Hepatocyte (in vitro differentiated cells): Measurements from ENCODE around the gene GALNTL6. TPM values are rescaled to one million over a fixed set of nuclear protein-coding genes. Genes with fewer than 3 reads are reported as not detected.

Experiments
- DNase-seq: peaks from one replicate; pipeline ENCODE4 v3.0.0-alpha.2; 2016; ENCODE audit warnings: low spot score
- H2AFZ ChIP-seq: fragments of 200-600 bp; sonication (generic); 2 replicates; pipeline ENCODE4 v1.6.0; 2016; ENCODE audit warnings: antibody characterized with exemption, mild to moderate bottlenecking
- H3K27ac ChIP-seq: fragments of 200-600 bp; sonication (generic); 2 replicates; pipeline ENCODE4 v1.5.1; 2016; ENCODE audit warnings: mild to moderate bottlenecking
- H3K27me3 ChIP-seq: fragments of 200-600 bp; sonication (generic); 2 replicates; pipeline ENCODE4 v1.6.1; 2016
- H3K36me3 ChIP-seq: fragments of 200-600 bp; sonication (generic); replicated peaks from 2 replicates; pipeline ENCODE4 v1.5.1; 2016; ENCODE audit warnings: low read depth; ENCODE audit not compliant: insufficient read depth
- H3K4me1 ChIP-seq: fragments of 200-600 bp; sonication (generic); 2 replicates; pipeline ENCODE4 v1.5.1; 2016; ENCODE audit warnings: mild to moderate bottlenecking, moderate library complexity; ENCODE audit not compliant: insufficient read depth
- H3K4me2 ChIP-seq: fragments of 200-600 bp; sonication (generic); 2 replicates; pipeline ENCODE4 v1.6.0; 2016
- H3K4me3 ChIP-seq: fragments of 200-600 bp; sonication (generic); 2 replicates; pipeline ENCODE4 v1.5.1; 2016; ENCODE audit warnings: mild to moderate bottlenecking
- H3K79me2 ChIP-seq: fragments of 200-600 bp; sonication (generic); 2 replicates; pipeline ENCODE4 v1.6.0; 2017; ENCODE audit warnings: mild to moderate bottlenecking
- H3K9me2 ChIP-seq: fragments of 200-600 bp; sonication (generic); replicated peaks from 2 replicates; pipeline ENCODE4 v1.6.0; 2017; ENCODE audit warnings: mild to moderate bottlenecking; ENCODE audit not compliant: insufficient read depth
- H3K9me3 ChIP-seq: fragments of 200-600 bp; sonication (generic); 2 replicates; pipeline ENCODE4 v1.5.1; 2016; ENCODE audit warnings: low read depth, mild to moderate bottlenecking
- H4K20me1 ChIP-seq: fragments of 200-600 bp; sonication (generic); 2 replicates; pipeline ENCODE4 v1.6.0; 2016; ENCODE audit warnings: mild to moderate bottlenecking; ENCODE audit not compliant: insufficient read depth, poor library complexity, severe bottlenecking
- EZH2 ChIP-seq: fragments of 200-600 bp; sonication (generic); IDR thresholded peaks from 2 replicates; pipeline ENCODE4 v1.6.1; 2016; ENCODE audit warnings: antibody characterized with exemption, mild to moderate bottlenecking, borderline replicate concordance
- EZH2phosphoT487 ChIP-seq: fragments of 200-600 bp; sonication (generic); IDR thresholded peaks from one replicate; pipeline ENCODE4 v1.6.1; 2018; ENCODE audit warnings: antibody characterized with exemption, mild to moderate bottlenecking, low read depth, moderate library complexity; ENCODE audit not compliant: unreplicated experiment, severe bottlenecking
- WGBS: methylation state at CpG from one replicate; pipeline ENCODE4 v1.1.6; 2016; ENCODE audit warnings: low lambda C conversion rate; ENCODE audit errors: missing lambda C conversion rate; 5-methylcytosine and 5-hydroxymethylcytosine counted together
- polyA plus RNA-seq: library from polyadenylated mRNA; unstranded; fragments of >200 nt; fragmentation: Nextera tagmentation; extraction: Ambion mirVana; gene quantifications from 2 replicates; pipeline ENCODE4 v1.2.1, GENCODE V29; 2016
- total RNA-seq: library from RNA; depleted of rRNA; stranded (reverse); fragments of >200 nt; gene quantifications from 2 replicates; pipeline ENCODE4 v1.2.3, GENCODE V29; 2014
- TF ChIP-seq, protein P1 (sequence below): fragments of 200-600 bp; sonication (generic); IDR thresholded peaks from 2 replicates; pipeline ENCODE4 v1.5.1; 2016; ENCODE audit warnings: antibody characterized with exemption, mild to moderate bottlenecking; ENCODE audit not compliant: poor library complexity

GALNTL6 gene
- total and polyA plus RNA-seq, 2 experiments from 2014 or later, result 0.53 to 0.74 TPM

DNA sequence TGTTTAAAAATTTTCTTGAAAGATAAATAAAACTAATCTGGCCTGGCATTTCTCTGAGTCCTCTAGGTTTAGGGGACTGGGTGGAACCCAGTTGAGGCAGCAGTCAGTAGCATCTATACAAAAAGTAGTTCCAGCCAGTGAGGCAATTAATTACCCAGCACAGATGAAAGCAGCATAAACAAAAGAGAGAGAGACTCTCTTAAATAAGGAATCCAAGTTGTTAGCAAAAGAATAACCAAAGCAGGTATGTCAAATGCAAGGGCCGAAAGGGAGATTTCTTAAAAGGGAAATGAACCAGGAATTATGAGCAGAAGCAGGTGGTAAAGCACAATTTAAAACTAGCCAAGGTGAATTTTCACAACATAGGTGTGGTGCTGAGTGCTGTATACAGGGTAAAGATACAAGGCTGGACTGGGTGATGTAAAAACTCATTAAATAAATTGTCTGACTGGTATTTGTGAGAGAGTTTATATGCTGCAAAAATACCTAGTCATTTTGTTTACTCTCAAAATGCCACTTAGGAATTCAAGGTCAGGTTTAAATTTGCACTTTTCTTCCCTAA, 1260.8 kb downstream of the GALNTL6 start:
- no peaks in the 10 kb centered on the region for H3K36me3 ChIP-seq
- peaks cover 7% of the 10 kb centered on the region for H3K4me1 ChIP-seq
- no peak for DNase-seq
- TF ChIP-seq, protein P1, sequence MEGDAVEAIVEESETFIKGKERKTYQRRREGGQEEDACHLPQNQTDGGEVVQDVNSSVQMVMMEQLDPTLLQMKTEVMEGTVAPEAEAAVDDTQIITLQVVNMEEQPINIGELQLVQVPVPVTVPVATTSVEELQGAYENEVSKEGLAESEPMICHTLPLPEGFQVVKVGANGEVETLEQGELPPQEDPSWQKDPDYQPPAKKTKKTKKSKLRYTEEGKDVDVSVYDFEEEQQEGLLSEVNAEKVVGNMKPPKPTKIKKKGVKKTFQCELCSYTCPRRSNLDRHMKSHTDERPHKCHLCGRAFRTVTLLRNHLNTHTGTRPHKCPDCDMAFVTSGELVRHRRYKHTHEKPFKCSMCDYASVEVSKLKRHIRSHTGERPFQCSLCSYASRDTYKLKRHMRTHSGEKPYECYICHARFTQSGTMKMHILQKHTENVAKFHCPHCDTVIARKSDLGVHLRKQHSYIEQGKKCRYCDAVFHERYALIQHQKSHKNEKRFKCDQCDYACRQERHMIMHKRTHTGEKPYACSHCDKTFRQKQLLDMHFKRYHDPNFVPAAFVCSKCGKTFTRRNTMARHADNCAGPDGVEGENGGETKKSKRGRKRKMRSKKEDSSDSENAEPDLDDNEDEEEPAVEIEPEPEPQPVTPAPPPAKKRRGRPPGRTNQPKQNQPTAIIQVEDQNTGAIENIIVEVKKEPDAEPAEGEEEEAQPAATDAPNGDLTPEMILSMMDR, result no peak
- TF ChIP-seq EZH2phosphoT487 (no peak), EZH2 (no peak)
- no peaks in the 10 kb centered on the region for H3K27me3 ChIP-seq
- no peaks in the 10 kb centered on the region for H3K79me2 ChIP-seq
- no peak overlapping the region for H3K4me3 ChIP-seq
- H3K9me2 ChIP-seq, result no peaks in the 10 kb centered on the region
- no peak overlapping the region for H3K4me2 ChIP-seq
- 63% methylated on average over 1 of the region's 1 CpG for WGBS
- H3K9me3 ChIP-seq, result no peaks in the 10 kb centered on the region
- no peak overlapping the region for H3K27ac ChIP-seq
- no peak overlapping the region for H2AFZ ChIP-seq
- H4K20me1 ChIP-seq, result no peaks in the 10 kb centered on the region

DNA sequence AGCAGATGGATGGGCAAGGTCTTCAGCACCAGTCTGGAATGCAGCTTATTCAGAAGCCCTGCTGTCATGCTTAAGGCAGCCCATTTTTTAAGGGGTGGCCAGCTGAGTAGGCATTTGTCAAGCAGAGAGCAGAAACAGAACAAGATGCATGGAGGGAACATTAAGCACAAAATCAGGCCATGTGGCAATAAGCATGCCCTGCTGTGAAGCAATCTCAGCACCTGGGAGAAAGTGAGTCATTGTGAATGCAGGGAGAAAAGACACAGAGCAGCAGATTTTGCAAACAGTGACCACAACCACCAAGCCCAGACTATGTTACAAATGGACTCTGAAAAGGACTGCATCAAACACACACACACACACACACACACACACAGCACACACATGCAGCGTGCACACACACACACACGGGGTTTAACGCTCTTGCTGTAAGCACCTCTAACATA, 1261.3 kb downstream of the GALNTL6 start:
- no peak overlapping the region for H3K4me2 ChIP-seq
- H3K27me3 ChIP-seq, result no peaks in the 10 kb centered on the region
- H3K4me3 ChIP-seq, result no peak overlapping the region
- H2AFZ ChIP-seq, result no peak overlapping the region
- DNase-seq, result peak; percentile 68
- peaks cover 7% of the 10 kb centered on the region for H3K4me1 ChIP-seq
- no peaks in the 10 kb centered on the region for H3K79me2 ChIP-seq
- no peaks in the 10 kb centered on the region for H3K36me3 ChIP-seq
- 67% methylated on average over 3 of the region's 3 CpGs for WGBS
- TF ChIP-seq EZH2, result no peak
- TF ChIP-seq, protein P1, result no peak
- no peak for TF ChIP-seq EZH2phosphoT487
- H3K9me3 ChIP-seq, result no peaks in the 10 kb centered on the region
- H4K20me1 ChIP-seq, result no peaks in the 10 kb centered on the region
- no peaks in the 10 kb centered on the region for H3K9me2 ChIP-seq
- H3K27ac ChIP-seq, result no peak overlapping the region

DNA sequence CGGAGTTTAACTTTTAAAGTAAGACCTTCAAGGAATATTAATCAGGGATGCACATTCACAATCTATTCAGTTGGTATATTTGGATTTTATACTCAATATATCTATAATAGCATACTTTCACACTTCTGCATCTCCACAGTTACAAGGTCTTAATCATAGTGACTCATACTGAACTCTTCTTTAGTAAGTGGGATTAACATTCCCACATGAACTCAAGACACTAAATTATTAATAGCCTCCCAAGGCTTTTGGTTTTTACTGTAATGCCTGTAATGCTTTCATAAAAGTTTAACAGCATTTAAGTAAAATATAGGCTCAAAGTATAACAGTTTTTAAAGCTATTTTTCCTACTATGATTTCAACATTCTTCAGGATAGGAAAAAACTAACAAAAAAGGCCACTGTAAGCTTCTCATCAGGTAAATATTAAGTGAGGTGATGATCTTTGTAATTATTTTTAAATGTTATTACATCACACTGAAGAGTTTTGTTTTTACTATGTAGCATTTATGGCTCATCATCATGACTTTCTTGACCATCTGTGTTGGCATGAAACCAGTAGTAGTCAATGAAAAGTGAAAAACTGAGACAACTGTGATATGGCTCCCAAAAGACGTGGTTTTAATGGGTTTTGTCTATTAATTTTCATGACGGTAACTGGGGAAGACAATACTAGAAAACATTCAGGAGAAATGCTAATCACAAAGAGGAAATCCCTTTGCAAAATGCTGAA, 1263.9 kb downstream of the GALNTL6 start:
- no peak overlapping the region for H3K4me2 ChIP-seq
- TF ChIP-seq EZH2phosphoT487, result no peak
- 91% methylated on average over 3 of the region's 3 CpGs for WGBS
- H4K20me1 ChIP-seq, result no peaks in the 10 kb centered on the region
- DNase-seq, result no peak
- no peaks in the 10 kb centered on the region for H3K9me3 ChIP-seq
- no peaks in the 10 kb centered on the region for H3K79me2 ChIP-seq
- no peaks in the 10 kb centered on the region for H3K27me3 ChIP-seq
- peaks cover 7% of the 10 kb centered on the region for H3K4me1 ChIP-seq
- H3K9me2 ChIP-seq, result no peaks in the 10 kb centered on the region
- no peak overlapping the region for H2AFZ ChIP-seq
- no peak overlapping the region for H3K4me3 ChIP-seq
- H3K36me3 ChIP-seq, result no peaks in the 10 kb centered on the region
- no peak overlapping the region for H3K27ac ChIP-seq

DNA sequence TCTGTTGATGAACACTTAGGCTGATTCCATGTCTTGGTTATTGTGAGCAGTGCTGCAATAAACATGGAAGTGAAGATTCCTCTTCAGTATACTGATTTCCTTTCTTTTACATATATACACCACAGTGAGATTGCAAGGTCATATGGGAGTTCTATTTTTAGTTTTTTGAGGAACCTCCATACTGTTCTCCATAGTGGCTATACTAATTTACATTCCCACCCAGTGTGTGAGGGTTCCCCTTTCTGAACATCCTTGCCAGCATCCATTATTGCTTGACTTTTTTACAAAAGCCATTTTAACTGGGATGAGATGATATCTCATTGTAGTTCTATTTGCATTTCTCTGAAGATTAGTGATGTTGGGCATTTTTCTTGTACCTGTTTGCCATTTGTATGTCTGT, 1274.9 kb downstream of the GALNTL6 start:
- no peaks in the 10 kb centered on the region for H3K27me3 ChIP-seq
- no peaks in the 10 kb centered on the region for H3K9me3 ChIP-seq
- DNase-seq, result no peak
- H3K4me3 ChIP-seq, result no peak overlapping the region
- H3K4me2 ChIP-seq, result no peak overlapping the region
- H3K36me3 ChIP-seq, result no peaks in the 10 kb centered on the region
- H3K27ac ChIP-seq, result no peak overlapping the region
- H3K4me1 ChIP-seq, result no peaks in the 10 kb centered on the region
- H3K9me2 ChIP-seq, result no peaks in the 10 kb centered on the region
- TF ChIP-seq EZH2 (no peak), EZH2phosphoT487 (no peak)
- TF ChIP-seq, protein P1, result no peak
- no peak overlapping the region for H2AFZ ChIP-seq
- H3K79me2 ChIP-seq, result no peaks in the 10 kb centered on the region
- H4K20me1 ChIP-seq, result no peaks in the 10 kb centered on the region
